Activated CD4-positive, CD25-positive, alpha-beta regulatory T cell treated with anti-CD3 and anti-CD28 coated beads, Interleukin-2, amount 50 U/mL, for 16 hours (primary cell): Measurements from ENCODE around the gene HOXA2.

Experiments used
- DNase-seq: peaks from one replicate; pipeline ENCODE4 v3.0.0-alpha.2; 2020; ENCODE audit warnings: low read depth, low spot score

The HOXA2 gene

DNA sequence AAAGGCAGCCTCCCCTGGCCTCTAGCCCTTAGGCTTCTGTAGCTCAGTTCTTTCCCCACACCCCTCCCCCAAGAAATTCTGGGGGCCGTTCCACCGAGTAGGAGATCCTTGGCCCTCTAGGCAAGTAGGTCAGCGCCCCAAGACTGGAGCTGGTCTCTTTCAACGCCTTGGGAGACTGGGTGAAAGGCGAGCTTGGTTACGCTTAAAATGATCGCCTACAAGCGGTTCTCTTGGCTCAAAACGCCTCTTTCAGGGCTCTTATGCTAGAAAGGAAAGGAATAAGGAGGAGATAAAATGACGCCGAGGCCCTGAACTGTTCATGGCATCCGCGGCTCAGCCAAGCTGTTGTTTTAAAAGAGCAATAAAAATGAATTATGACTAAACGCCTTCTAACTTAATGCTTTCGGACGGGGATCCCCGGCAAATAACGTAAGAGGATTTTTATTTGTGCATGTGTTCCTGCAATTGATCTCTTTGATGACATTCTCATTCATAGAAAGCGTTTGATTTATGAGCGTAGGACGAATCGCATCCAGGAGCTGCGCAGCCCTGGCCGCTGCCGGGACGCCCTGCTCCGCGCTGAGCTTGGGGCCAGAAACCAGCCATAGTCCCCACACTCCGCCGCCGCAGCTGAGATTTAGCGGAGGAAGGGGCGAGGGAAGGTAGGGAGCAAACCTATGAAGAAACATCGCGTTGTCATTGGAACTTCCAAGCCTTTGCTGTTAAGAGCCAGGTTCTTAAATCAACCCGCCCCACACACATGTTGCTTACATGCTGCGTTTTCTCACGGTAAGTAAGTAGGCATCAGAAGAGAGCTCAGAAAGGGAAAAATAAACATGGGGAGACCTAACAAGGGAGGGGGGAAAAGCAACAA, 3.7 kb downstream of the HOXA2 start:
- no peak for DNase-seq

- no peak for DNase-seq
Observed at GRCh38 chr7:27097686-27098577, 4.6 kb downstream of the HOXA2 start.

GRCh38 chr7:27096768-27097514, 5.5 kb downstream of the HOXA2 start:
- DNase-seq: no peak

DNA sequence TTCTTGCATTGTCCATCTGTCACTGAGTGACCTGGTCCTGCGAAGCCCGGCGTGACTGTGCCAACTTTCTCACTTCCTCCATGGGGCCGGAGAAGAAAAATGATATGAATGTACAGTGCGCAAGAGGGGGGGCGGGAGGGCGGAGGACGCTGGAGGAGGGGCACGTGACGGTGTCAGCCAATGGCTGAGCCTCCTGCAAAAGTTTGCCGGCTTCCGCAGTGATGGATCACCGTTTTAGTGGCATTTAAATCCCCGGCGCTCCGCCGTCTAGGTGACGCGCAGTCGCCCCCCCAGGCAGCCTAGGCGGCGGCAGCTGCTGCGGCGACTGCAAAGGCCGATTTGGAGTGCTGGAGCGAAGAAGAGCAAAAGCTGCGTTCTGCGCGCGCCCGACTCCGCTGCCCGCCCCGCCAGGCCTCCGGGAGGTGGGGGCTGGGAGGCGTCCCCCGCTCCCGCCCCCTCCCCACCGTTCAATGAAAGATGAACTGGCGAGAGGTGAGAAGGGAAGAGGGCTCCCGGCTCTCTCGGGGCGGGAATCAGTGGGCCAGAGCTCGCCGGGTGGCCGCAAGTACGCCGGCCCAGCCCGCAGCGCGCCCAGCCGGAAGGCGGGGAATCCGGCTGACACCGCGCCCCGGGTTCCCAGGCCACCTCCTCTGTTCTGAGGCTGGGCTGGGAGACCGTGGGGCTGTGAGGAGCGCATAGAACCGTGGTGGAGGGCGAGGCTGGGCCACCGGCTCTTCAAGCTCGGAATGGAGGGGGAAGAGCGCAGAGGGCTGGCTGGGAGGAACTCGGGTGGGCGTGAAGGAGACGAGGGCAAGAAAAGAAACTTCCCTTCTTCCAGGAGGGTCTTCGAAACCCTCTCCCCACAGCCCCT, 6.4 kb downstream of the HOXA2 start, which contains the start of gene HOXA1:
TSS of gene HOXA1 (minus strand) at position 104 of the 871 bp plus-strand sequence. CDS start at position 16, 88 bp downstream.
- DNase-seq: peak; percentile 43

DNA sequence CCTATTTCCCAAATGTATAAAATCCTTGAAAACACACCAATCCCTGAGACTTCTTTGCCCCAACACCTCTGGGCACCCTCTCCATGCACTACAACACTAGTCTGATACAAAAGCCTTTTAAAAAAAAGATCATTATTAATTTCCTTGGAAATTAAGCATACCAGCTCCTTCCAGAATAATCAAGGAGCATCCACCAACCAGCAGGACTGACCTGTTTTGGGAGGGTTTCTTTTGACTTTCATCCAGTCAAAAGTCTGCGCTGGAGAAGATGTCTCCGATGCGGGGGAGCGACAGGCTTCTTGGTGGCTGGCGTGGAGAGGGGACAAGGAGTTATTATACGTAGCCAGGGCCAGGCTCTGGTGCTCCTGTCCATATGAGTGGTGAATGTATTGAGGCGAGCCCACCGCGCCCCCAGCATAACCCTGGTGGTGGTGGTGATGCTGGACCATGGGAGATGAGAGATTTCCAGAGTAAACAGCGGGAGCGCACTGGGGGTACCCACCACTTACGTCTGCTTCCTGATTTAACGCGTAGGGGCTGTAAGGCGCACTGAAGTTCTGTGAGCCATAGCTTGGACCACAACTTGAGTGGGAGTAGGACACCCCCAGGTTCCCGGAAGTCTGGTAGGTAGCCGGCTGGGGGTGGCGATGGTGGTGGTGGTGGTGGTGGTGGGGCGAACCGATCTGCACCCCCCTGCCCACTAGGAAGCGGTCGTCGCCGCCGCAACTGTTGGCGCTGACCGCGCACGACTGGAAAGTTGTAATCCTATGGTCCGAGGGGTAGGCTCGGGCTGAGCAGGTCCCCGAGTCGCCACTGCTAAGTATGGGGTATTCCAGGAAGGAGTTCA, 7.2 kb downstream of the HOXA2 start:
- no peak for DNase-seq

DNA sequence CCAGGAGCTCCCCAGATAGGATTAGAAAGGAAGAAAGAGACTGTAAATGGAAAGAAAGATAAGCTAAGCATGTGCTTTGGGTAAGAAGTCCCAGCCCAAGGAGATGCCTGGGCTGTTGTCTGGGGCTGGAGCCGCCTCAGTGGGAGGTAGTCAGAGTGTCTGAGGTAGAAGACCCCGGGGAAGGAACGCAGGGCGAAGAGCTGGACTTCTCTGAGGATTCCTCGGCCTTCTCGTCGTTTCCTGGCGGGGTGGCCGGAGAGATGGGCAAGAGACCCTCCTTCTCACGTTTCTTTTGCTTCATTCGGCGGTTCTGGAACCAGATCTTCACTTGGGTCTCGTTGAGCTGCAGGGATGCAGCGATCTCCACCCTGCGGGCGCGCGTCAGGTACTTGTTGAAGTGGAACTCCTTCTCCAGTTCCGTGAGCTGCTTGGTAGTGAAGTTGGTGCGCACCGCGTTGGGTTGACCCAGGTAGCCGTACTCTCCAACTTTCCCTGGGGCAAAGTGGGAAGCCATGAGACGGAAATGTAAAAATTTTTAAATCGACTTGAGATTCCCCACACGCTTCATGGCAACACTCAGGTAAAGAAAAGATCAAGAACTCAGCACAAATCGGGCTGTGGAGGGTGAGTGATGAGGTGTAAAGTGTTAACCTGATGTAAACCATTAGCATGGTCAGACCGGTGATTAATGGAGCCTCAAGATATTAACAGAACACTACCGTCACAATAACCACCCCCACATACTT, 8.0 kb downstream of the HOXA2 start:
- DNase-seq: no peak

DNA sequence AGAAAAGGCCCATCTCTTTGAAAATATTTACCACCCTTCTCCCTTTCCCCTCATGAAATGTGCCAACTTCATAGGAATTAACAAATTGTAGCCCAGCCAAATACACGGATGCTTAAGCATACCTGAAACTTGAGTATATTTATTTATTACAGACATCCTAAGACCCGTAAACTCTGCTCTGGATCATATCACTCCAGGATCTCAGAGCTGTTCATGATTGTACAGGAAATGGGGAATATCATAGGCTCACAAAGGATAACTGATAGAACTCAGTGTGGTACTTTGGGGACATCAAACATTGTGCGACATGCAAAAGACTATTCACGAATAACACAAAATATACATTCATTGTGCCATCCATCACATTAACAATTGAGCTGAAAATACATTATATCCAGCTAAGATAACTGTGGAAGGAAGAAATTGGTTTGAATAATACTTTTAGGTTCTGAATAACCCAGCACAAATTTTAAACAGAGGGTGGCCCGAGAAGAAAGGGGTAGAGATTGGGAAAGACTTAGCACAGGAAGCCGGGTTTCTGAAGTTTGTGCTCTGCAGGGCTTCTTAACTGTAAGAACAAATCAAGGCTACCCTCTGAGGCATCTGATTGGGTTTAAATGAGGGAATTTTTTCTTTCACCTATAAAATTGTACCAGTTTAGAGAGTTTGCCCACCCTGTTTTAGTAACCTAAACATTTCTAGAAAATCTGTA, 9.1 kb downstream of the HOXA2 start:
- DNase-seq: no peak

- DNase-seq: no peak
Observed at GRCh38 chr7:27092819-27093110, 9.7 kb downstream of the HOXA2 start.

GRCh38 chr7:27091941-27092818, 10.3 kb downstream of the HOXA2 start:
- no peak for DNase-seq

DNA sequence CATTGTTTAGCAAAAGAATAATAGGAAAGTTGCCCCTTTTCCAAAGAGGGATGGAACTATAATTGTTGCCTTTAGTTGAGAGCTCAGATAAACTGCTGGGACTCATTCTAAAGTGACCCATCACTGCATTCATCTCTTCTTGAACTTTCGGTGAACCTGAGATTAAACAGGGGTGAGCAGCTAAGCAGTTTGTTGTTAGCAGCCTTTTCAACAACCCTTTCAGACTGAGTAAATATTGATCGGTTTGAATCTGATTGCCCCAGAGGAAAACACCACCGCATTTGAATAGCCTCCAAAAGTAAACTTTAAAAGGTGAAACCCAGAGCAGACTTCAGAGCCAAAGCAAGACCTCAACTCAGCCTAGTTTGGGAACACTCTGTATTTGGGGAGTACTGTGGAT, 11.4 kb downstream of the HOXA2 start:
- no peak for DNase-seq

GRCh38 chr7:27088002-27088922, 14.2 kb downstream of the HOXA2 start:
- DNase-seq: no peak

DNA sequence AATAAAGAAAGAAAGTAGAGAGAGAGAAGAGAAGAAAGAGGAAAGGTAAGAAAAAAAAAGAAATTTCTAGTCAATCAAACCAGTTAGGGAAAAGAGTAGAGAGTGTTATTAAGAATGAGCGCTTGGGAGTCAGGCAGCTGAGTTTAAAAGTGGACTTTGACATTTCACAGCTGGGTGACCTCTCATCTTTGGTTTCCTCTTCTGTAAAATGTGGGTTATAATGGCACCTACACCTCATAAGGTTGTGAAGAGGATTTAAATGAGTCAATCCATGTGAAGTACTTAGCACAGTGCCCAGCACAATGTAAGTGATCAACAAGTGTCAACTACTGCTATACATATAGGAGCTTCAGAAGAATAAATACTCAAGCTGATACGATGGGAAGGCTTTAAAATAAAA, 18.8 kb downstream of the HOXA2 start:
- DNase-seq: no peak

GRCh38 chr7:27082171-27082570, 20.3 kb downstream of the HOXA2 start:
- DNase-seq: no peak

DNA sequence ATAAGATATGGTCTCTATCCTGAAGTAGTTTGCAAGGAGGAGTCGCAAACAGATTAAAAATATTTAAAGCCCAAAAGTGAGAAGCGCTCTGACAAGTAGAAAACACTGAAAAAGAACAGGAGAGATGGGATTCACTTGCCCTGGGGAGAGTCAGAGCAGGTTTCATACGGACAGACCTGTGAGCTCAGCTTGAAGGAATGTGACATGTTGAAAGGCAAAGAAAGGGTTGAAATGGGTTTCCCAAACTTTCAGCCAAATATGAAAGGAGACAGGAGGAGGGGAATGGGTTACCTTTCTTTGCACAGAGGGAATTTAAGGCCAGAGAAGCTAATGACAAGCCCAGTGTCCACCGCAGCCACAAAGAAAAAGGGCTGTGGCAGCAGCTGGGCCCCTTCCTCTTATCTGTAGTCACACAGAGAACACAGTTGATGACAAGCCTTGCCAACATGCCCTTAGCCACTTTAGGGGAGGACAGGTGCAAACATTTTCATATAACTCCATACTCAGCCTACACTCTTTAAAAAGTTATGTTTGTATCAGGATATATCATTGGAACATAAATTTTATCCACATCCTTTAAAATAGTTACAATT, 21.5 kb downstream of the HOXA2 start:
- DNase-seq: no peak

GRCh38 chr7:27079234-27079975, 23.1 kb downstream of the HOXA2 start:
- DNase-seq: no peak
